WERI-Rb-1 (cell line): Measurements from ENCODE around the gene ANKRD33B.
A peak's percentile ranks its signal among the peaks of the same experiment; 100 is the strongest.

ENCODE experiments used
- DNase-seq: peaks from one replicate; pipeline ENCODE4 v3.0.0-alpha.2; 2020
- H3K27ac ChIP-seq: fragments of 250-450 bp; sonication (Bioruptor Pico); 2 replicates; pipeline ENCODE4 v1.5.1; 2020; ENCODE audit warnings: mild to moderate bottlenecking, moderate library complexity
- H3K27me3 ChIP-seq: fragments of 250-450 bp; sonication (Bioruptor Pico); 2 replicates; pipeline ENCODE4 v1.5.1; 2021; ENCODE audit warnings: mild to moderate bottlenecking, low read depth, moderate library complexity; ENCODE audit not compliant: insufficient read depth, severe bottlenecking
- H3K36me3 ChIP-seq: fragments of 250-450 bp; sonication (Bioruptor Pico); 2 replicates; pipeline ENCODE4 v1.5.1; 2020; ENCODE audit warnings: mild to moderate bottlenecking, moderate library complexity
- H3K4me3 ChIP-seq: 2 replicates; pipeline ENCODE4 v1.5.1; 2011; ENCODE audit warnings: low read depth, mild to moderate bottlenecking, control low read depth, low read length
- H3K9me3 ChIP-seq: fragments of 250-450 bp; sonication (Bioruptor Pico); 2 replicates; pipeline ENCODE4 v1.5.1; 2021; ENCODE audit warnings: mild to moderate bottlenecking, moderate library complexity; ENCODE audit not compliant: severe bottlenecking
- TF ChIP-seq, protein P1 (sequence below): IDR thresholded peaks from 2 replicates; pipeline ENCODE4 v1.5.1; 2011; ENCODE audit warnings: low read depth, mild to moderate bottlenecking, control low read depth, inconsistent platforms, low read length

The ANKRD33B gene

DNA sequence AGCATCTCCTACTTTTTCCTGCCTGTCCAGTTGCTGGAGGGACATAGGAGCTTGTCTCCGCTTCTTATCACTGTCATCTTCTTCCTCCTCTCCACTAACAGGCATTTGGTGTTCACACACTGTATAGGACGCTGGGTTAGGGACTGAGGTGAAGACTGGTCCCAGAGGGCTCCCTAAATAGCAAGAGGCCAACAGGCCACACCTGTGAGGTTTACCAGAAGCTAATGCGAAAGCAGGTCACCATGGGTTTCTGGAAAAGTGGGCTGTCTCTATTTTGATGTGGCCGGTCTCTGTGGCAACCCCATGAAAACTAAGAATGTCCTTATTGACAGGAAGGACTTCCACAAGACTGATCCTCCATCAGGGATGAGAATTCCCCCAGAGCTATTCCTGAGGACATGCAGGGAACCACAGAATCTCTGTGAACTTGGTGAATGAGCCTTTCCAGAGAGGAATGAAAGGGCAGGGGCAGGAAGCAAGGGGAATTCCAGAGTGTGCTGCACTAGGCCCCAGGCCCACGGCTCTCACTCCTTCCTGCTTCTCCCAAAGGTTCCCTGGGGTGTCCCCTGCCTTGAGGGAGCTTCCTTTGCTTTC lies 135.5 kb downstream of the ANKRD33B start:
- Histone ChIP-seq H3K27me3 (no peaks in the 10 kb centered on the region), H3K4me3 (no peak overlapping the region), H3K27ac (no peak overlapping the region), H3K9me3 (no peaks in the 10 kb centered on the region), H3K36me3 (0 out of 2 replicates have a peak, but pooled peaks cover 3% of the 10 kb centered on the region)
- TF ChIP-seq, protein P1, sequence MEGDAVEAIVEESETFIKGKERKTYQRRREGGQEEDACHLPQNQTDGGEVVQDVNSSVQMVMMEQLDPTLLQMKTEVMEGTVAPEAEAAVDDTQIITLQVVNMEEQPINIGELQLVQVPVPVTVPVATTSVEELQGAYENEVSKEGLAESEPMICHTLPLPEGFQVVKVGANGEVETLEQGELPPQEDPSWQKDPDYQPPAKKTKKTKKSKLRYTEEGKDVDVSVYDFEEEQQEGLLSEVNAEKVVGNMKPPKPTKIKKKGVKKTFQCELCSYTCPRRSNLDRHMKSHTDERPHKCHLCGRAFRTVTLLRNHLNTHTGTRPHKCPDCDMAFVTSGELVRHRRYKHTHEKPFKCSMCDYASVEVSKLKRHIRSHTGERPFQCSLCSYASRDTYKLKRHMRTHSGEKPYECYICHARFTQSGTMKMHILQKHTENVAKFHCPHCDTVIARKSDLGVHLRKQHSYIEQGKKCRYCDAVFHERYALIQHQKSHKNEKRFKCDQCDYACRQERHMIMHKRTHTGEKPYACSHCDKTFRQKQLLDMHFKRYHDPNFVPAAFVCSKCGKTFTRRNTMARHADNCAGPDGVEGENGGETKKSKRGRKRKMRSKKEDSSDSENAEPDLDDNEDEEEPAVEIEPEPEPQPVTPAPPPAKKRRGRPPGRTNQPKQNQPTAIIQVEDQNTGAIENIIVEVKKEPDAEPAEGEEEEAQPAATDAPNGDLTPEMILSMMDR: no peak
- no peak for DNase-seq

DNA sequence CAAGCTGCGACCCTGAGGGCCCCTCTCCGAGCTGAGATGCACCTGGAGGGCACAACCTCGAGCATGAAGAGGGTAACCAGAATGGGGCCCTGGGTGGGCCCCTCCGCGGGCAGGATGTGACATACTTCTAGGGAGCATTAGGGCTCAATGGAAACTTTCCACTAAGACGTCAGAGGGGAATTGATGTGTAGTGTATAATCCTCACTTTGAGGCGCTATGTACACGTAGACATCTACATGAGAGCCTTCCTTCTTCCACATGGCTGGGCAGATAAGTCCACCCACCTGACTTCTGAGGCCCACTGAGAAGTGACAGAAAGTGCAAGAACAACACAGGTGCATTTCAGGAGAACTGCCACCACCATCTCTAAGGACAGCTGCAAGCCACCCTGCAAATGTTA lies 136.1 kb downstream of the ANKRD33B start:
- no peaks in the 10 kb centered on the region for H3K27me3 ChIP-seq
- H3K4me3 ChIP-seq: no peak overlapping the region
- no peaks in the 10 kb centered on the region for H3K9me3 ChIP-seq
- TF ChIP-seq, protein P1: no peak
- no peak overlapping the region for H3K27ac ChIP-seq
- H3K36me3 ChIP-seq: 0 out of 2 replicates have a peak, but pooled peaks cover 3% of the 10 kb centered on the region
- DNase-seq: no peak

DNA sequence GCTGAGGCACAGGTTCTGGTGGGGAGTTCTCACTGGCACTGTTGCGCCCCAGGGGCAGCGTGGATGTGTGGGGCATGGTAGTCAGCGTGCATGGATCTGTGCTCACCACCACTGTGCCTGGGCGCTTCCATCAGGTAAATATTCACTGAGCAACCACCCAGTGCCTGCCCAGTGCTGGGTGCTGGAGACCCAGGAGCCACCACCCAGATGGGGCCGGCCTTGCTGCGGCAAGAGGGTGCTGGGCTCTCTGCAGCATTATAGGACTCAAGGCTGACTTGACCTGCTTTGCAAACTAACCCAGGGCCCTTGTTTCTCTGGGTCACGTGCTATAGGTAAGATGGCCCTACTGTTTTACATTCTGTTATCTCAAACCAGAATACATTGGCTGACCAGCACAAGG lies 136.6 kb downstream of the ANKRD33B start:
- Histone ChIP-seq H3K9me3 (no peaks in the 10 kb centered on the region), H3K36me3 (0 out of 2 replicates have a peak, but pooled peaks cover 3% of the 10 kb centered on the region), H3K4me3 (no peak overlapping the region), H3K27me3 (no peaks in the 10 kb centered on the region), H3K27ac (no peak overlapping the region)
- DNase-seq: no peak
- TF ChIP-seq, protein P1: no peak

DNA sequence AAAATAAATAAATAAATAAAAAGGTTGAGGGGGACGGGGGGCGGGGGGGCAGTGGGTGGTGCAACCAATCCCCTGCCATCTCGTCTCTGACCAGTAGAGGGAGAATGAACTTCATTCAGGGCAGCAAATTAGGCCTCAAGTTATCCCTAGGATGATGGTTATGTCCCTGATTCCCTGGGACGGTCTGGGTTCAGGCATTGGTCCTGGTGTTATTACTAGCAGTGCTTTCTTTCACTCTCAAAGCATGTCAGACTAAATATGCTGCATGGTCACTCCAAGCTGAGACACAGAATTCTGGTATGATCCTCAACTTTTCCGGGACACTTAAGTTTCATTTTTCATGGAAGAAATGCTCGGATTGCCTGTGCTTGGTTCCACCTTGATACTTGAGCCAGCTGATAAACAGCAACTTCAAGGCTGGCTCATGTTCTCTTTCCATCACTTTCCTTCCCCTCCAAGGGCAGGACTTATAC lies 137.7 kb downstream of the ANKRD33B start:
- Histone ChIP-seq H3K27me3 (no peaks in the 10 kb centered on the region), H3K4me3 (no peak overlapping the region), H3K9me3 (no peaks in the 10 kb centered on the region), H3K36me3 (peaks cover 5% of the 10 kb centered on the region; the same call in 1 of the 2 replicates), H3K27ac (no peak overlapping the region)
- TF ChIP-seq, protein P1: peak; percentile 81
- DNase-seq: peak; percentile 72

GRCh38 chr5:10702040-10702629 lies 138.3 kb downstream of the ANKRD33B start:
- Histone ChIP-seq H3K27me3 (no peaks in the 10 kb centered on the region), H3K36me3 (peaks cover 2% of the 10 kb centered on the region; the same call in 1 of the 2 replicates), H3K27ac (no peak overlapping the region), H3K4me3 (no peak overlapping the region), H3K9me3 (no peaks in the 10 kb centered on the region)
- TF ChIP-seq, protein P1: no peak
- no peak for DNase-seq
